Stimulated activated CD8-positive, alpha-beta memory T cell treated with anti-CD3 and anti-CD28 coated beads, Interleukin-4, amount 100 ng/mL, for 1 hour (primary cell): Measurements from ENCODE around the gene MTHFD1L.

Source experiments
- DNase-seq, 2 donors: peaks; one replicate each; pipeline ENCODE4 v3.0.0-alpha.2; 2020; ENCODE audit warnings: low read depth in 2 of 2, low spot score in 1 of 2

The MTHFD1L gene

DNA sequence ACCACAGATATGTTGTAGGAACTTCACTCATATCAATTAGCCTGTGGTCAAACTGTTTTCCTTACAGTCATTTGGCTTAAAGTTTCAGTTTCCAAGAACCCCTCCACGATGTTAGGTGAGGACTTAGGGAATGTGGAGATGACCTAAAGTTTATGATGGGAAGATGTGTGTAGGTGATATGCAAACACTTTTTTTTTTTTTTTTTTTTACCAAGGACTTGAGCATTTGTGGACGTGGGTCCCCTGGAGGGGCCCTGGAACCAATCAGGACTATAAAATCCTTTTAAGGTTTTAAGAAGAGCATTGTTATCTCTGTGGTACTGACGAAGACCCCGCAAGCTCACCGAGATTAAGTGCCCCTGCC is 478 bp upstream of the MTHFD1L start:
- no peak for DNase-seq

DNA sequence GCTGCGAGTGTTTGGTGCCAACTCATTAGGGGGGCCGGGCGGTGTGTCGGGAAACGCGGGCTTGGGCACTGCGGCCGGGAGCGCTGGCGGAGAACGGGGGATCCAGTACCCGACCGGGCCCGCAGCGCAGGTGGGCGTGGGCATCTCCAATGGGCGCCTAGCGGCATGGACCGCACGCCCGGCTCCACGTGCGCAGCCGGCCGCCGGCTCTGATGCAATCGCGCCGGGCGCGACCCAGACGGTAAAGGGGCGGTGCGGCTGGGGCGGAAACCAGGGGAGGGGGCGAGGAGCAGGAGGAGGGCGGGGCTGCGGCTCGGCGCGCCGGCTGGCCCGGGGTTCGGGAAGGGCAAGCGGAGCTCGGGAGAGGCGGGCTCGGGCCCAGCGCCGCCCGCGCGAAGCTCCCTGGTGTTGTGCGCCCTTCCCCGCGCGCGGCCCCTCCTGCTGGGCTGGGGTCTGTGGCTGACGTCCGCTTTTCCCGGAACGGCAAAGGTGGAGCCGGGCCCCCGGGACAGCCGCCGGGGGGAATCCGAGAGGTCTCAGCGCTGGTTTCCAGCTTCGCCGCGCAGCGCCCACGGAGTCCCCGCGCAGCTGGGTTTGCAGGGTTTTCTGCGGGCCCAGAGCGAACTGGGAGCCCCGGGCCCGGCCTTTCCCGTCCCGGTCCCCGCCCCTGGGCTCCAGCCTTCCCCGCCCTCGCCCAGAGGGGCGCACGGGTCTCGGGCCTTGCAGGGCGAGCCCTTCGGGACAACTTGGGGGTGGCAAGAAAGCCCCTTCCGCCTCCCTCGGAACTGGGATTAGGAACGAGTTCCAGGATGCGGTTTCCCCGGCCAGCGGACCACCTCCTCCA is 867 bp downstream of the MTHFD1L start:
- DNase-seq = peak in 1 of 2 donors; percentile 39

DNA sequence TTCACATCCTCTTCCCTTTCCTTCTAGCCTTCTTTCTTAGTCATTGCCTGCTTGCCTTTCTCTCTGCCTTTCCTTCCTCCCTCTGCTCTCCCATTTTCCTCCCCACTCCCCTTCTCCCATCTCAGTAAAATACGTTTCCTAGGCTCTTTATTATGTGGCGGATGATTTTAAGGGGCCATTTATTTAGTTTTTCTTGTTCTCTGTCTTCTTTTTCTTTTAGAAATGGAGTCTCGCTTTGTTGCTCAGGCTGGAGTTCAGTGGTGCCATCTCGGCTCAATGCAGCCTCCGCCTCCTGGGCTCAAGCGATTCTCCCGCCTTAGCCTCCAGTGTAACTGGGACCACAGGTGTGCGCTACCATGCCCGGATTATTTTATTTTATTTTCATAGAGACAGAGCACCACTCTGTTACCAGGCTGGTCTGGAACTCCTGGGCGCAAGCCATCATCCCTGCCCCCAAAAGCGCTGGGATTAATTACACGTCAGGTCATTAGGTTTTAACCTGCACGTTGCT is 1.5 kb downstream of the MTHFD1L start:
- no peak for DNase-seq

DNA sequence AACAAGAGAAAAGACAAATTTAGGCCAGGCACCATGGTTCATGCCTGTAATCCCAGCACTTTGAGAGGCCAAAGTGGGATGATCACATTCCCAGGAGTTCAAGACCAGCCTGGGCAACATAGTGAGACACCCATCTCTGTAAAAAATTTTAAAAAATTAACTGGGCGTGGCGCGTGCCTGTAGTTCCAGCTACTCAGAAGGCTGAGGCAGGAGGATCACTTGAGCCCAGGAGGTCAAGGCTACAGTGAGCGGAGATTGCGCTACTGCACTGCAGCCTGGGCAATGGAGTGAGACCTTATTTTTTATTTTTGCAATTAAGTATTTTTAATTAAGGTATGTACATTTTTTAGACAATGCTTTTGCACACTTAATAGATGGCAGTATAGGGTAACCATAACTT is 3.3 kb downstream of the MTHFD1L start:
- no peak for DNase-seq

DNA sequence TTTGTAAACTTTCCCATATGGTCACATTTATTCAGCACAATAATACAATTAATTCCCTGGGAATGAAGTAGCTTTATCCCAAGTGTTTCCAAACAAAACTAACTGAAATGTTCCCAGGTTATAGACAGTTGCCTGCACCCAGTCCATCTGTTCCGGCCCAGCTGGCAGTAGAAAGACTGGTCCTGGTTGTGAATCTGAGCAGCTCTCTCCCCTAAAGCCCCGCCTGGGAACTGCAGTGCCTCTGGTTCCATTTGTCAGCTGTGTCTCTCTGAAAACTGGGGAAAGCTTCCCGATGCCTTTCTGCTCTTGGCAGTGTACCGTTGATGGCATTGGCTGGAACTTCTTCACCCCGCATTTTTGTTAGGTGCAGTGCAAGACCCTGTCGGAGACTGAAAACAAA is 8.7 kb downstream of the MTHFD1L start:
- DNase-seq = no peak

DNA sequence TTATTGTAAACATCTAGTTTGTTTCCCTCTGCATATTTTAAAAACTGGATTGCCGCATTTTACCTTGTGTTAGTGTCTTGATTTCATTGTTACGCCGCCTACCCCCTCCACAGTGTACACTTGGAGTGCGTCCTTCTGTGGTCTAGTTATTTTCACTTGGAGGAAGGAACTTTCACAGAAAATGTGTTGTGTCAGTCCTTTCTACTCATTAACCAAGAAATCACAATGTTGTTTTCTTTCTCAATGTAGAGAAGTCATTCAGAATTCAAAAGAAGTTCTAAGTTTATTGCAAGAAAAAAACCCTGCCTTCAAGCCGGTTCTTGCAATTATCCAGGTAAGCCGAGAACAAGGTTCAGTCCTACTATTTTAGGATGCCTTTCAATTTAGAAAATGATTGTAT is 10.3 kb downstream of the MTHFD1L start:
- no peak for DNase-seq

DNA sequence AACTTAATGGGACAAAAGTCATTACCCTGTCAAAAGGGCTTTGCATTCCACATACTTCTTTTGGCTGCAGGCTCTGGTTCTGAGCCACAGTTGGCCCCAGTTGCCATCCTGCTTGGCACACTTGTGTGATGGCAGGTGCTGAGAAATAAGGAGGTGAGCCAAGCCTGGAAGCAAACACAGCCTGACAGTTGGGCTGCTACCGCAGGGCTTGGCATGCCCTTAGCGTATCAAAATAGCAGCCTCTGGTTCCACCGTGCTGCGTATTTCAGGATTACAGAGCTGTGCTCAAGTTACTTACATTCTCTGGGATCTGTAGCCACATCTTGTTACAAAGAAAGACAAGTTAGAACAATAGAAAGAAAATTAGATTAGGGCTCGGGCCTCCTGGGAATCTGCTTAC is 11.1 kb downstream of the MTHFD1L start:
- no peak for DNase-seq

DNA sequence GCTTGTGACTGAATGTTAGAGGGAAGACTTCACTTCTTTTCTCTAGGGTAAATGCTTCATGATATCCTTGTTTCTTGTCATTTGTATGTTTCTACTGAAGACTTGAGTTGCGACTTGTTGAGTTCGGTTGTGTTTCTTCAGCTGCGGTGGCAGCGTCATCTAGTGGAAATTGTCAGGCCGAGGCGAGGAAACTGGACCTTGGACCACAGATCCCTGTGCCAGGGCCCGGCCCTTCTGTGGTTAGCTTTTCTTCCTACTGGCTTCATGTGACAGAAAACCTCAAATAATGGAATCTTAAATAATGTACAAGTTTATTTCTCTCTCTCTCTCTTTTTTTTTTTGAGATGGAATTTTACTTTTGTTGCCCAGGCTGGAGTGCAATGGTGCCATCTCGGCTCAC is 12.4 kb downstream of the MTHFD1L start:
- no peak for DNase-seq

DNA sequence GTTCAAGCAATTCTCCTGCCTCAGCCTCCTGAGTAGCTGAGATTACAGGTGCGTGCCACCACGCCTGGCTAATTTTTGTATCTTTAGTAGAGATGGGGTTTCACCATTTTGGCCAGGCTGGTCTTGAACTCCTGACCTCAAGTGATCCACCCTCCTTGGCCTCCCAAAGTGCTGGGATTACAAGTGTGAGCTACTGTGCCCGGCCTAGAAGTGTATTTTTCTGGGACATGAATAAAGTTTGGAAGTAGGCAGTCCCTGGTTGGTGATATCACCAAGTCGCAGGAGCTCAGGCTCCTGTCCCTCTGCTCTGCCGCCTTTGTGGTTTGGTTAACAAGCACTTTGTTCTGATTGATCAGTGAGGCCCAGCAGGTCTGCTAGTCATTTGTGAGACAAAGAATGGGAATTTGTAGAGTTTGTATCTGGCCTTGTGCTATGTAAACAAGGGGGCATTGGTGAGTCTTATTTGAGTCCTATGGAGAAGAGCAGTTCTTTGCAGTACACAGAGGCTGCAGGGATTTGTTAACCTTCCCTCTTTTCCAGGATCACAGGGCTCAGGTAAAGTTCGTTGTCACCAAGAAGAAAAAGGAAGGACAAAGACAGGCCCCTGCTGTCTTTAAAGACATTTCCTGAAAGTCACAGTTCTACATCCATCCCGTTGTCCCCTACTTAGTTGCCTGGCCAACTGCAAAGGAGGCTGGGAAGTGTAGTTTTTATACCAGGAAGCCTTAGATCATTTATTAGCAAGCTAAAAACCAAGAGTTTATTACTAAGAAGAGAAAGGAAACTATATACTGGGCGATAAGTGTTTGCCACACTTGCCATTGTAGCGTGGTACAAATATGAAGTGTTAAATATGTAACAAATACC is 13.1 kb downstream of the MTHFD1L start:
- DNase-seq = no peak

DNA sequence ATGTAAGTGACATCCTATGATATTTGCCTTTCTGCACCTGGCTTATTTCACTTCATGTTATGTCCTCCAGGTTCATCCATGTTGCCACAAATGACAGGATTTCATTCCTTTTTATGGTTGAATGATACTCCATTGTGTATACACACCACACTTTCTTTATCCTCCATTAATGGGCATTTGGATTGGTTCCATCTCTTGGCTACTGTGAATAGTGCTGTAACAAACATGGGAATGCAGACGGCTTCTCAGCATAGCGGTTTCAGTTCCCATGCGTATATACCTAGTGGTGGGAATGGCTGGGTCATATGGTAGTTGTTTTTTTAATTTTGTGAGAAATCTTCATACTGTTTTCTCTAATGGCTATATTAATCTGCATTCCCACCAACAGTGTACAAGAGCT is 14.8 kb downstream of the MTHFD1L start:
- DNase-seq = no peak

DNA sequence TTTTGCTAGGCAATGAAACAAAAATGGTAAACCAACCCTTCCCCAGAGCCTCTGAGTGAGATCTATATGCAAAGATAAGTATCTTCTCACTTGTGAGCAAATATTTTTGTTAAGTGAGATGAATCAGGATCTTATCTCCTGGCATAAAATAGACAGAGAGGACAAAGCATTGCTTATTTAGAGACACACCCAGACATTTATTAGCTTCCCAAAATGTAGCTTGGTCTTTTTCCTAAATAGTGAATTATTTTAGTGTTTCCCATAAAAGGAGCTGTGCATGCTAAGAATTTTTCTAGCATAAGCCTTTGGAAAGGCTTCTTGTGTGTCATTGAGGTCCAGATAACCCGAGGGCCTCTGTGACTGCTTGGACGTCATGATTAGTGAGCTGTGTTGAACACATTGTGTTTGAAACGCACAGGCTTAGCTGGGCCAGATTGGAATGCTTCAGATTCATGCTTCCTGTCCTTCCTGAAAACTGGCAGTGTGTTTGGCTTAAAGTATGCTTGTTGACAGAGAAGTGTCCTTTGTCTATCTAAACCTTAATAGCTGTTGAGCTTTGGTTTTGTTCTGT is 16.5 kb downstream of the MTHFD1L start:
- no peak for DNase-seq

DNA sequence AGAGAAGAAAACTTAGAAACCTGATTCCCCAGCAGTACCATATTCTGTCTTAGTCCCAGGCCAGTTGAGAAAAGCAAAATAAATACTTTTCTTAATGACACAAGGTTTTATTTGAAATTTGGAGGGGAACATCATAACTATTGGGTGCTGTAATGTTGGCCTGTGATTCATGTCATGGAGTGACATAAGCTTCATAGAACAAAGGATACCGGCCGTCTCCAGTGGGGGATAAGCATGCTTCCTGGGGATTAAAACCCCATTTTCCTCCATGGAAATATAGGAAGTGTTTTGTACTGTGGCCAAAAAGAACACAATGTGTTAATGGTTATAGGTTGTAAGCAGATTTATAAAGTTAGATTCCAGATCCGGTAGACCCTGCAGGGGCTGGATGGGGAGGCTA is 18.0 kb downstream of the MTHFD1L start:
- DNase-seq = no peak

DNA sequence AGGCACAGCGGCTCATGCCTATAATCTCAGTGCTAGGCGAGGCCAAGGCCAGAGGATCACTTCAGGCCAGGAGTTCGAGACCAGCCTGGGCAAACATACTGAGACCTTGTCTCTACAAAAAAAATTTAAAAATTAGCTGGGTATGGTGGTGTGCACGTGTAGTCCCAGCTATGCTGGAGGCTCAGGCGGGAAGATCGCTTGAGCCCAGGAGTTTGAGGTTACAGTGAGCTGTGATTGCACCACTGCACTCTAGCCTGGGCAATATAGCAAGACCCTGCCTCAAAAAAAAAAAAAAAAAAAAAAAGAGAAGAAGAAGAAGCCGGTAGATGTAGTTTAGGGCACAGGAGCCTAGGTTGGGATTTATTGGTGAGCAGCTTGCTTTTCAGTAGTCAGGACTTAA is 20.7 kb downstream of the MTHFD1L start:
- no peak for DNase-seq

DNA sequence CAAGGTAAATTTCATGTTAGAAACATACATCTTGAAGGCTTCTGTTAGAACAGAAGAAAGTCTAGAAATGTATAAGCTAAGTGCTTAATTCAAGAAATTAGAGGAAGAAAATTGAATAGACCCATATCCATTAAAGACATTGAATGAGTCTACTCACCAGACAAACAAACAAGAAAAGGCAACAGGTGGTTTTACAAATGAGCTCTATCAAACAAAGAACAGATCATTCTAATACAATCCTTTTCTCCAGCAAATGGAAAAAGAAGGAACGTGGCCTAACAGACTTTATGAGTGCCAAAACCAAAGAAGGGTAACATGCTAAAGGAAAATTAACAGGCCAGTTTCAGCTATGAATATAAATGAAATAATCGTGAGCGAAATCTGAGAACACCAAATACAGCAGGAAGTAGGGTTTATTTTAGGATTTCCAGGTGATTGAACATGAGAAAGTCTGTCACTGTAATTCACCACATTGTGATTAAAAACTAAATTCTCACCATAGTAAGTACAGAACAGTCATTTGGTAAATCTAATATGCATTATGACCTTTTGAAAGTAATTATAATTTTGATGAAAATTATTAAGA is 22.6 kb downstream of the MTHFD1L start:
- DNase-seq = no peak

DNA sequence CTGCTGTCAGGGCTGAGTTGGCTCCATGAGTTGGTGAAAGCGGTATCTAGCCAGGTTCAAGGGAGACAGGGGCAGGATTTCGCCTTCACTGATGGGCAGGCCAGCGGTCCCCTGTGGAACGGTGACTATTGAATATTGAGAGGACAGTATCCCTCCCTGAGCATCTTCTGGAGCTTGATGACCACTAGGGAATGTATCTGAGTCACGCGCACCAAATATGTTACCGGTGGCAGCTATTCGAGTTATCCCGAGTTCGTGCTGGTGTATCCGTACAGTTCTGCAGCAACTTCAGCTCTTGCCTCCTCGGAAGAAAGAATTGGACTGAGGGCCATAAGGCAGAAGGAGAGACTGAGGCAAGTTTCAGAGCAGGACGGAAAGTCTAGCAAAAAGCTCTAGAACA is 24.8 kb downstream of the MTHFD1L start:
- DNase-seq = no peak

DNA sequence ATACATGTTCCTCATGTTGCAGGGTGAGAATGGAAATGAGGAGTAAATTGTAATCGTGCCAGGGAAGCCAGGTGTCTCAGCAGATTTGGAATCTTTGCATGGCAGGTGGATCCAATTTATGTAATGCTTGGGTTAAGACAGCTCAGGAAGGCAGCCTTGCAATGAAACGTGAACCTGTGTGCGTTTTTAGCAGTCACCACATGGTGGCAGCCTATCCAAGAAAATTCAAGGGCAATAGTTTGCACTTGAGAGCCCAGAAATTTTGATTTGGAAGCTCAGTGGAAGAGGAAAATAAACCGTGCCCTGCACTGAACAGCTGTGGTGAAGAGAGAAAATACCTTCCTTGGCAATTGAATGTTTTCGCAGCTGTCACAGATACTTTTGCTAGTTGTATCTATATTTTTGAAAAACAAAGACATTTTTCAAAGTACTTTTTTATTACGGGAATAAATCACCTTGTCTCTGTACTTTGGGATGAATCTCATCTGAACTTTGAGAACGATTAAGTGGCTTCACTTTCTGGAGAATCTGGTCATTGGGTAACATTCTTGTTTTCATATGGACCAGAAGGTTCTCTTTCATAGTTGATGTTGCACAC is 26.5 kb downstream of the MTHFD1L start:
- DNase-seq = peak; percentile 7 to 13

DNA sequence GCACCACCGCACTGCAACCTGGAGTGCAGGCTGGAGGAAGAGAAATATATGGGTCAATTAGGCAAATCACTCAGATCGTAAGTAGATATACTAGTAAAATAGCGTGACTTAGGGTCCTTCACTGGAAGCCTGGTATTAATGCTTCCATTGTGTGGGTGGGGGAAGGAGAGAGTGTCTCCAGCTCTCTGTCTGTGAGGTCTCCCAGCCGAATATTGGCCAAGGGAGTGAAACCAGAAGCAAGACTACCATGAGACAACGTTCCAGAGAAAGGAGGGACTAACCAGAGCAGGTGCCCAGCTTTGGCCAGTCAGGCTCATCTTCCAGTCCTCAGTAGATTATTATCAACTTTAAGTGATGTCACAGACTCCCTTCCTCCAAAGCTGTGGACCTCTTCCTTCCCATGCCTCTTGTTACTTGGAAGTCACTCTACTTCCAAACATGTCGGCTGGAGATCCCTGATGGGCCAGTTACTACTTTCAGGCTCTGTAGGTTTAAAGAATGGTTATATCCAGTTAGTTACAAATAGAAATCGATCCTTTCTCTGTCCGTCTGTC is 28.8 kb downstream of the MTHFD1L start:
- no peak for DNase-seq

DNA sequence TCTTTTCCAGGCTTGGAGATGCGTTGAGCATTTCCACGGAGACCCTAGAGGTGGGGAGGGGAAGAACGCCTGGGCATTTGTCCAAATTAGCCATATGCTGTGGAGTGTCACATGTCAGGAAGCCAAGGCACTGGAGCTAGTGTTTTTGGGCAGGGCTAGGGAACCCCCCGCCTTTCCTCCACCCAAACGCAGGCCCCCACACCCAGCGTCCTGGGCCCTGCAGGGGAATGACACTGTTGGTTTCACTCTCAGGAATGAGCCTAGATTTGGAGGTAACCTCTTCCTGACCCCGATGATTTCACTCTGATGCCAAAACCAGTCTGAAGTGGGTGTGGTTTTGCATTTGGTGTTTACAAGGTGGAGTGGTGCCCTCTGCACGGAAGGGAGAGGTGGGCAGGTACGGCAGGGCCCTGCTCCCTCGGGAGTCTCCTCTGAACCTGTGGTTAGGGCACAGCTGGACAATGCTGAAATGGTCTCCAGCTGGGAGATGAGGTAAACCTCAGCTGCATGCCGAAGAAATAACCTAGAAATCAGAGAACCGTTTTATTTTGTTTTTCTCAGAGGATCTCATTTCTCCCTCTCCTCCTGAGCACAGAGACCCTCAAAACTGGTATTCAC is 29.5 kb downstream of the MTHFD1L start:
- no peak for DNase-seq

DNA sequence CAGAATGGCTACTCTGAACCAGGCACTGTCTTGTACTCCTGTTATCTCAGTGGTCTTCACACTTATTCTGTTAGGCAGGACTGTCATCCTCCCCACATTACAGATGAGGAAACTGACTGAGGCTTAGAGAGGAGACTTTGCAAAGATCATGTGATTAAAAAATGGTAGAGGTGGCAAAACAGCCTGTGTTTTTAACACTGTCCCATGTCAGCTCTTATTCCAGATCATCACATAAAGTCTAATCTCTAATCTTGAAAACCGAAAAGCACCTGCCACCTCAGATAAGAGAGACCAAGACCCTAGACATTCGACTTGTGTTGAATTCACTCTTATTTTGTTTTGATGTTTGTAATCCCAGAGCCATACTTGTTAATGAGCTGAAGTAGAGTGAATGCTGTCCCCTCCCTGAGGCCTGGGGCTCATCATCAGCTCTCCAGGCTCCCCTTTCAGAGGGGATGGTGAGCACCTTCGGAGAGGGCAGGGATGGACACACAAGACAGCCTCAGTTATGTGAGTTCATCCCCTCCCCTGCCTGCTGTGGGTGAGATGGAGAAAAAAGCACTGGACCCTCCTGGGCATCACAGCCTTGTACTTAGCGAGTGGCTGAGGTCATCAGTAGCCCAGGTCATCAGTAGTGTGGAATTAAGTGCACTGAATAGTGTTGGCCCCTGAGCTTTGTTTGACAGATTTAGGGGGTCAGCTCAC is 30.6 kb downstream of the MTHFD1L start:
- DNase-seq = no peak
